Keratinocyte (primary cell): ENCODE data around the gene UBE2V1. TPM values are rescaled to one million over a fixed set of nuclear protein-coding genes. Genes with fewer than 3 reads are reported as not detected.

Experiments
- DNase-seq: peaks from one replicate; pipeline ENCODE4 v3.0.0-alpha.2; 2011; ENCODE audit warnings: low read depth, missing footprints, low spot score
- FAIRE-seq: peaks from 2 replicates; lab custom pipeline; 2011; peaks lifted over from hg19 to GRCh38; lab: Jason Lieb, UNC
- H2AFZ ChIP-seq: 2 replicates; pipeline ENCODE4 v1.6.0; 2012; ENCODE audit warnings: low read length, control low read depth, inconsistent platforms; ENCODE audit not compliant: control insufficient read depth
- H3K27ac ChIP-seq: 2 replicates; pipeline ENCODE4 v1.5.1; 2011; ENCODE audit warnings: low read length; ENCODE audit not compliant: control insufficient read depth, insufficient read depth
- H3K27me3 ChIP-seq: 3 replicates; pipeline ENCODE4 v1.6.0; 2011; ENCODE audit warnings: low read length; ENCODE audit not compliant: control insufficient read depth, insufficient read depth; ENCODE audit errors: extremely low read depth
- H3K36me3 ChIP-seq, 2 experiments: 2 replicates in 1 of 2; 3 replicates in 1 of 2; pipeline ENCODE4 v1.5.1; 2011; ENCODE audit warnings: low read length in 2 of 2, mild to moderate bottlenecking in 1 of 2; ENCODE audit not compliant: control insufficient read depth in 2 of 2, insufficient read depth in 2 of 2; ENCODE audit errors: extremely low read depth in 1 of 2
- H3K4me1 ChIP-seq: 3 replicates; pipeline ENCODE4 v1.5.1; 2011; ENCODE audit warnings: low read length; ENCODE audit not compliant: control insufficient read depth, insufficient read depth; ENCODE audit errors: extremely low read depth
- H3K4me2 ChIP-seq: 3 replicates; pipeline ENCODE4 v1.6.0; 2011; ENCODE audit warnings: low read depth, low read length; ENCODE audit not compliant: control insufficient read depth, insufficient read depth; ENCODE audit errors: extremely low read depth
- H3K4me3 ChIP-seq, 3 experiments: fragments of 200-600 bp in 1 of 3; sonication (generic) in 1 of 3; 2 replicates in 2 of 3; 3 replicates in 1 of 3; pipeline ENCODE4 v1.5.1; 2011 to 2016; ENCODE audit warnings: low read length in 3 of 3, mild to moderate bottlenecking in 3 of 3, control low read depth in 2 of 3, inconsistent platforms in 1 of 3, low read depth in 1 of 3, mixed read lengths in 1 of 3, mixed run types in 1 of 3, moderate library complexity in 1 of 3; ENCODE audit not compliant: control insufficient read depth in 2 of 3, insufficient read depth in 2 of 3; ENCODE audit errors: extremely low read depth in 1 of 3
- H3K79me2 ChIP-seq: 2 replicates; pipeline ENCODE4 v1.6.0; 2012; ENCODE audit warnings: low read length; ENCODE audit not compliant: control insufficient read depth, insufficient read depth
- H3K9ac ChIP-seq: 3 replicates; pipeline ENCODE4 v1.6.0; 2011; ENCODE audit warnings: low read length; ENCODE audit not compliant: control insufficient read depth, insufficient read depth; ENCODE audit errors: extremely low read depth
- H3K9me1 ChIP-seq: 3 replicates; pipeline ENCODE4 v1.6.0; 2011; ENCODE audit warnings: low read length; ENCODE audit not compliant: control insufficient read depth, insufficient read depth; ENCODE audit errors: extremely low read depth
- H3K9me3 ChIP-seq: 2 replicates; pipeline ENCODE4 v1.5.1; 2012; ENCODE audit warnings: low read depth, low read length; ENCODE audit not compliant: control insufficient read depth
- H4K20me1 ChIP-seq: 3 replicates; pipeline ENCODE4 v1.6.0; 2011; ENCODE audit warnings: low read length; ENCODE audit not compliant: control insufficient read depth, insufficient read depth; ENCODE audit errors: extremely low read depth
- CTCF ChIP-seq, 3 experiments: IDR thresholded peaks in 1 of 3; conservative IDR thresholded peaks in 1 of 3; optimal IDR thresholded peaks in 1 of 3; 2 replicates in 2 of 3; 3 replicates in 1 of 3; pipeline versions ENCODE3 to v1.5.1; 2011; ENCODE audit warnings: low read length in 3 of 3, mild to moderate bottlenecking in 3 of 3, moderate library complexity in 2 of 3, control low read depth in 1 of 3, inconsistent platforms in 1 of 3; ENCODE audit not compliant: insufficient read depth in 2 of 3; ENCODE audit errors: extremely low read depth in 1 of 3
- EZH2 ChIP-seq: IDR thresholded peaks from one replicate; pipeline ENCODE4 v1.6.1; 2012; ENCODE audit warnings: inconsistent platforms, mild to moderate bottlenecking, low read length, moderate library complexity
- dilution Hi-C: fragments of 300-500 bp; cut with MboI; formaldehyde crosslinking; loops from one replicate; pipeline ENCODE4 v1.7.0; 2020; ENCODE audit warnings: low sequenced_read_pairs; ENCODE audit not compliant: extremely low pct_ligation_motif_present
- polyA plus RNA-seq, 5 experiments: library from polyadenylated mRNA; depleted of rRNA in 3 of 5; stranded (reverse) in 3 of 5; stranded (forward) in 1 of 5; unstranded in 1 of 5; fragments of >200 nt; gene quantifications; 1 replicate in 1 of 5; 2 replicates in 3 of 5; 3 replicates in 1 of 5; pipeline versions ENCODE4 v1.2.1 to v1.2.3, GENCODE V29; 2011 to 2012; ENCODE audit warnings: missing spikeins in 2 of 5, low read depth in 1 of 5, low replicate concordance in 1 of 5

The UBE2V1 gene
- polyA plus RNA-seq, 1 donor (not counting 4 experiments of a cell fraction or from before 2014, with no cell fraction given): 117 TPM

GRCh38 chr20:50110141-50111047, 2.6 kb downstream of the UBE2V1 start:
- DNase-seq (no peak), FAIRE-seq (no peak)
- H3K27me3 ChIP-seq: no peaks in the 10 kb centered on the region
- TF ChIP-seq EZH2 (no peak), CTCF (optimal IDR thresholded peaks at IDR 0.05 in 1 of 3, IDR thresholded peaks at IDR 0.05 in 1 of 3, conservative IDR thresholded peaks at IDR 0.05 in 1 of 3; ENCODE audit: extremely low read depth in 1 of 3, insufficient read depth in 2 of 3, low read length in 3 of 3) (no peak)
- peak overlapping the region; percentile 100 for H3K4me2 ChIP-seq
- peak overlapping the region in 2 of 3 experiments; percentile 84 to 85 for H3K4me3 ChIP-seq
- peaks cover 7% of the 10 kb centered on the region for H3K9me1 ChIP-seq
- H3K9ac ChIP-seq: peak overlapping the region; percentile 95
- H3K36me3 ChIP-seq: peaks cover 10 to 22% of the 10 kb centered on the region in 2 experiments
- dilution Hi-C loops: no loop called here
- peaks cover 40% of the 10 kb centered on the region for H4K20me1 ChIP-seq
- no peaks in the 10 kb centered on the region for H3K9me3 ChIP-seq
- peaks cover 83% of the 10 kb centered on the region for H3K79me2 ChIP-seq
- peaks cover 38% of the 10 kb centered on the region for H3K4me1 ChIP-seq
- peak overlapping the region; percentile 87 for H3K27ac ChIP-seq
- no peak overlapping the region for H2AFZ ChIP-seq

- Histone ChIP-seq H3K4me2 (no peak overlapping the region), H4K20me1 (peaks cover 40% of the 10 kb centered on the region), H3K4me1 (peaks cover 30% of the 10 kb centered on the region), H3K27ac (no peak overlapping the region), H2AFZ (no peak overlapping the region), H3K27me3 (no peaks in the 10 kb centered on the region), H3K9ac (no peak overlapping the region), H3K79me2 (peaks cover 85% of the 10 kb centered on the region), H3K9me3 (no peaks in the 10 kb centered on the region), H3K9me1 (peaks cover 7% of the 10 kb centered on the region), H3K4me3 (no peak overlapping the region), H3K36me3 (peaks cover 10 to 22% of the 10 kb centered on the region in 2 experiments)
- no peak for FAIRE-seq
- dilution Hi-C loops: no loop called here
- DNase-seq: no peak
- TF ChIP-seq CTCF (optimal IDR thresholded peaks at IDR 0.05 in 1 of 3, IDR thresholded peaks at IDR 0.05 in 1 of 3, conservative IDR thresholded peaks at IDR 0.05 in 1 of 3; ENCODE audit: extremely low read depth in 1 of 3, insufficient read depth in 2 of 3, low read length in 3 of 3): no peak
- no peak for TF ChIP-seq EZH2
These were observed 4.3 kb downstream of the UBE2V1 start for GRCh38 chr20:50108556-50109235.
